C4-2B (cell line): ENCODE data around the gene RANBP3.

Experiments
- H3K27ac ChIP-seq: fragments of 450-650 bp; 2 replicates; pipeline ENCODE4 v1.5.1; 2017
- CTCF ChIP-seq: fragments of 450-650 bp; conservative IDR thresholded peaks from 2 replicates; pipeline ENCODE4 v1.5.1; 2017; ENCODE audit warnings: mild to moderate bottlenecking
- ZFX ChIP-seq: fragments of 450-650 bp; IDR thresholded peaks from 2 replicates; pipeline ENCODE4 v1.6.1; 2017

Gene RANBP3

GRCh38 chr19:5911366-5911765, 66.6 kb downstream of the RANBP3 start:
- no peak overlapping the region for H3K27ac ChIP-seq
- no peak for TF ChIP-seq CTCF
- TF ChIP-seq ZFX: no peak

GRCh38 chr19:5910638-5910907, 67.4 kb downstream of the RANBP3 start:
- TF ChIP-seq CTCF (no peak), ZFX (no peak)
- no peak overlapping the region for H3K27ac ChIP-seq

- no peak overlapping the region for H3K27ac ChIP-seq
- TF ChIP-seq CTCF (no peak), ZFX (no peak)
Observed at GRCh38 chr19:5908773-5909442, 69.0 kb downstream of the RANBP3 start.

GRCh38 chr19:5907241-5907640, 70.7 kb downstream of the RANBP3 start:
- no peak overlapping the region for H3K27ac ChIP-seq
- no peak for TF ChIP-seq ZFX
- no peak for TF ChIP-seq CTCF

GRCh38 chr19:5905114-5905778, 72.7 kb downstream of the RANBP3 start:
- peak overlapping the region; percentile 82 for H3K27ac ChIP-seq
- TF ChIP-seq CTCF: no peak
- 0 out of 2 replicates have a peak, but pooled peaks have one; percentile 61 for TF ChIP-seq ZFX

GRCh38 chr19:5904352-5905113, 73.4 kb downstream of the RANBP3 start, which contains the start of gene VMAC:
VMAC (plus strand) TSS chr19:5904872; CDS start chr19:5904891, 19 bp downstream.
- TF ChIP-seq CTCF: no peak
- peak; percentile 76; the same call in 1 of the 2 replicates for TF ChIP-seq ZFX
- peak within 1 kb of the TSS; percentile 94 for H3K27ac ChIP-seq
